Gastrocnemius medialis (tissue), 4 donors: Measurements from ENCODE around the gene BLOC1S6. TPM values are rescaled to one million over a fixed set of nuclear protein-coding genes. Genes with fewer than 3 reads are reported as not detected.

Source experiments
- ATAC-seq, 2 donors: fragments of 150-250 bp; one replicate each; pipeline ENCODE4 v1.9.1; 2016
- DNase-seq, 2 donors: peaks; one replicate each; pipeline ENCODE4 v3.0.0-alpha.2; 2019
- H3K27ac ChIP-seq, 4 donors: fragments of 200-600 bp; sonication (generic); 1 replicate in 1 of 4; 2 replicates in 3 of 4; pipeline ENCODE4 v1.5.1; 2016 to 2018; ENCODE audit warnings: mild to moderate bottlenecking in 2 of 4, moderate library complexity in 1 of 4
- H3K27me3 ChIP-seq, 3 donors: fragments of 200-600 bp; sonication (generic) in 2 of 3; 1 replicate in 1 of 3; 2 replicates in 2 of 3; pipeline versions ENCODE4 v1.5.1 to v1.6.0; 2016 to 2019; ENCODE audit warnings: mild to moderate bottlenecking in 1 of 3, moderate library complexity in 1 of 3
- H3K36me3 ChIP-seq, 2 donors: fragments of 200-600 bp; sonication (generic) in 1 of 2; one replicate each; pipeline ENCODE4 v1.5.1; 2017 to 2018
- H3K4me1 ChIP-seq, 2 donors: fragments of 200-600 bp; sonication (generic) in 1 of 2; one replicate each; pipeline ENCODE4 v1.5.1; 2016 to 2017; ENCODE audit warnings: mild to moderate bottlenecking in 2 of 2
- H3K4me3 ChIP-seq, 4 donors: fragments of 200-600 bp; sonication (generic) in 3 of 4; 1 replicate in 1 of 4; 2 replicates in 3 of 4; pipeline ENCODE4 v1.5.1; 2016 to 2019; ENCODE audit warnings: mild to moderate bottlenecking in 2 of 4
- H3K9me3 ChIP-seq, 3 donors: fragments of 200-600 bp; sonication (generic) in 2 of 3; 1 replicate in 1 of 3; 2 replicates in 2 of 3; pipeline ENCODE4 v1.5.1; 2016 to 2019
- CTCF ChIP-seq, 5 experiments: fragments of 450-650 bp in 3 of 5; fragments of 200-600 bp in 2 of 5; sonication (generic) in 2 of 5; IDR thresholded peaks in 4 of 5; conservative IDR thresholded peaks in 1 of 5; 1 replicate in 4 of 5; 2 replicates in 1 of 5; pipeline ENCODE4 v1.5.1; 2016 to 2019; ENCODE audit warnings: antibody characterized with exemption in 5 of 5, mild to moderate bottlenecking in 3 of 5, moderate library complexity in 3 of 5
- POLR2A ChIP-seq, 2 donors: fragments of 450-650 bp; IDR thresholded peaks; one replicate each; pipeline ENCODE4 v1.6.1; 2017; ENCODE audit warnings: antibody characterized with exemption in 2 of 2, mild to moderate bottlenecking in 2 of 2, moderate library complexity in 2 of 2
- in situ Hi-C, 4 donors: fragments of 200-750 bp; cut with MboI; loops; one replicate each; pipeline versions ENCODE4 v1.15.0 to v1.8.0; 2017; ENCODE audit warnings: low sequenced_read_pairs in 4 of 4
- intact Hi-C: fragments of 100-400 bp; cut with DNase I; formaldehyde crosslinking; loops from one replicate; pipeline ENCODE4 v1.15.1; 2023; ENCODE audit warnings: low total_unique reads
- total RNA-seq, 4 donors: library from RNA; depleted of rRNA; stranded (reverse); fragments of >200 nt; gene quantifications; one replicate each; pipeline versions ENCODE4 v1.1.0 to v1.2.3, GENCODE V29; 2016

Gene BLOC1S6
- total RNA-seq, 4 donors from 2014 or later, result 32.9 to 38.2 (median 36.6) TPM

GRCh38 chr15:45594319-45594718 is 7.1 kb downstream of the BLOC1S6 start:
- no peak for ATAC-seq
- Histone ChIP-seq H3K27me3 (no peaks in the 10 kb centered on the region), H3K36me3 (peaks cover 0 to 32% of the 10 kb centered on the region in 2 donors), H3K27ac (no peak overlapping the region), H3K4me1 (peaks cover 12 to 15% of the 10 kb centered on the region in 2 donors), H3K9me3 (no peaks in the 10 kb centered on the region), H3K4me3 (no peak overlapping the region)
- TF ChIP-seq POLR2A (IDR thresholded peaks at IDR 0.05) (no peak), CTCF (IDR thresholded peaks at IDR 0.05 in 4 of 5, conservative IDR thresholded peaks at IDR 0.05 in 1 of 5) (no peak)
- no peak for DNase-seq
- in situ Hi-C loops, result no loop called here
- intact Hi-C loops, result no loop called here

- intact Hi-C loops, result no loop called here
Measured at GRCh38 chr15:45594835-45595530, 7.8 kb downstream of the BLOC1S6 start.

GRCh38 chr15:45603881-45604280 is 16.7 kb downstream of the BLOC1S6 start:
- Histone ChIP-seq H3K36me3 (peaks cover 0 to 31% of the 10 kb centered on the region in 2 donors), H3K4me1 (no peaks in the 10 kb centered on the region), H3K9me3 (no peaks in the 10 kb centered on the region), H3K4me3 (no peak overlapping the region), H3K27me3 (no peaks in the 10 kb centered on the region), H3K27ac (no peak overlapping the region)
- TF ChIP-seq POLR2A (IDR thresholded peaks at IDR 0.05) (no peak), CTCF (IDR thresholded peaks at IDR 0.05 in 4 of 5, conservative IDR thresholded peaks at IDR 0.05 in 1 of 5) (no peak)
- intact Hi-C loops (no loop called here), in situ Hi-C loops (loop anchor here in 1 of 4 donors (25.0 kb wide), 1 partner anchor 142 kb away; no protein-coding TSS in a partner anchor)
- DNase-seq (no peak), ATAC-seq (no peak)

More at GRCh38 chr15:45594835-45595530, 7.8 kb downstream of the BLOC1S6 start:
- Histone ChIP-seq H3K4me3 (no peak overlapping the region), H3K27ac (no peak overlapping the region), H3K36me3 (peaks cover 0 to 32% of the 10 kb centered on the region in 2 donors), H3K9me3 (no peaks in the 10 kb centered on the region), H3K4me1 (peaks cover 5 to 9% of the 10 kb centered on the region in 2 donors), H3K27me3 (no peaks in the 10 kb centered on the region)
- no peak for DNase-seq
- no peak for ATAC-seq
- in situ Hi-C loops, result no loop called here
- TF ChIP-seq POLR2A (IDR thresholded peaks at IDR 0.05) (no peak), CTCF (IDR thresholded peaks at IDR 0.05 in 4 of 5, conservative IDR thresholded peaks at IDR 0.05 in 1 of 5) (no peak)

GRCh38 chr15:45604326-45604725 is 17.1 kb downstream of the BLOC1S6 start:
- no peak overlapping the region for H3K27ac ChIP-seq
- no peaks in the 10 kb centered on the region for H3K4me1 ChIP-seq
- in situ Hi-C loops (loop anchor here in 1 of 4 donors (25.0 kb wide), 1 partner anchor 142 kb away; no protein-coding TSS in a partner anchor), intact Hi-C loops (no loop called here)
- no peak overlapping the region for H3K4me3 ChIP-seq
- H3K36me3 ChIP-seq, result peaks cover 0 to 31% of the 10 kb centered on the region in 2 donors
- no peaks in the 10 kb centered on the region for H3K27me3 ChIP-seq
- no peaks in the 10 kb centered on the region for H3K9me3 ChIP-seq
- no peak for ATAC-seq
- no peak for DNase-seq
- no peak for TF ChIP-seq CTCF (IDR thresholded peaks at IDR 0.05 in 4 of 5, conservative IDR thresholded peaks at IDR 0.05 in 1 of 5)
- TF ChIP-seq POLR2A (IDR thresholded peaks at IDR 0.05), result no peak
